ENCODE measurements around the gene MT2A. TPM values are rescaled to one million over a fixed set of nuclear protein-coding genes. Genes with fewer than 3 reads are reported as not detected.
A peak's percentile ranks its signal among the peaks of the same experiment; 100 is the strongest.

MT2A gene
- total RNA-seq, 1 donor from 2014 or later, result 661 TPM

GRCh38 chr16:56564793-56565477 lies 43.4 kb upstream of the MT2A start, which contains the start of gene MT4:
MT4 (plus strand) TSS chr16:56565073; CDS start chr16:56565129, 56 bp downstream.
- H3K27me3 ChIP-seq, result no peaks in the 10 kb centered on the region
- intact Hi-C loops (cut with DNase I), result no loop called here
- H3K27ac ChIP-seq, result no peak within 1 kb of the TSS
- no peak for TF ChIP-seq POLR2A (IDR thresholded peaks at IDR 0.05)
- no peak for TF ChIP-seq CTCF (IDR thresholded peaks at IDR 0.05)
- no peak for TF ChIP-seq POLR2AphosphoS5 (IDR thresholded peaks at IDR 0.05; ENCODE audit: insufficient read depth in 1 of 2, low read depth in 1 of 2)
- H3K9me3 ChIP-seq, result no peaks in the 10 kb centered on the region
- no peaks in the 10 kb centered on the region for H3K36me3 ChIP-seq
- no peak within 1 kb of the TSS for H3K4me3 ChIP-seq
- DNase-seq (ENCODE audit: extremely low spot score in 2 of 2), result no peak
- no peaks in the 10 kb centered on the region for H3K4me1 ChIP-seq

- H3K36me3 ChIP-seq, result no peaks in the 10 kb centered on the region
- no peak for TF ChIP-seq POLR2A (IDR thresholded peaks at IDR 0.05)
- TF ChIP-seq CTCF (IDR thresholded peaks at IDR 0.05), result no peak
- TF ChIP-seq POLR2AphosphoS5 (IDR thresholded peaks at IDR 0.05; ENCODE audit: insufficient read depth in 1 of 2, low read depth in 1 of 2), result no peak
- H3K9me3 ChIP-seq, result no peaks in the 10 kb centered on the region
- H3K4me3 ChIP-seq, result no peak overlapping the region
- DNase-seq (ENCODE audit: extremely low spot score in 2 of 2), result no peak
- no peak overlapping the region for H3K27ac ChIP-seq
- H3K27me3 ChIP-seq, result no peaks in the 10 kb centered on the region
- H3K4me1 ChIP-seq, result no peaks in the 10 kb centered on the region
- intact Hi-C loops (cut with DNase I), result no loop called here
These were observed 38.4 kb upstream of the MT2A start for GRCh38 chr16:56569971-56570370.

GRCh38 chr16:56571525-56571924 lies 36.9 kb upstream of the MT2A start:
- Histone ChIP-seq H3K9me3 (no peaks in the 10 kb centered on the region), H3K27ac (no peak overlapping the region), H3K4me1 (no peaks in the 10 kb centered on the region), H3K27me3 (no peaks in the 10 kb centered on the region), H3K4me3 (no peak overlapping the region), H3K36me3 (no peaks in the 10 kb centered on the region)
- no peak for DNase-seq (ENCODE audit: extremely low spot score in 2 of 2)
- intact Hi-C loops (cut with DNase I), result no loop called here
- no peak for TF ChIP-seq POLR2AphosphoS5 (IDR thresholded peaks at IDR 0.05; ENCODE audit: insufficient read depth in 1 of 2, low read depth in 1 of 2)
- no peak for TF ChIP-seq CTCF (IDR thresholded peaks at IDR 0.05)
- no peak for TF ChIP-seq POLR2A (IDR thresholded peaks at IDR 0.05)

GRCh38 chr16:56574625-56575024 lies 33.8 kb upstream of the MT2A start:
- H3K4me3 ChIP-seq, result no peak overlapping the region
- TF ChIP-seq POLR2AphosphoS5 (IDR thresholded peaks at IDR 0.05; ENCODE audit: insufficient read depth in 1 of 2, low read depth in 1 of 2), result no peak
- no peak for TF ChIP-seq POLR2A (IDR thresholded peaks at IDR 0.05)
- TF ChIP-seq CTCF (IDR thresholded peaks at IDR 0.05), result no peak
- H3K27me3 ChIP-seq, result no peaks in the 10 kb centered on the region
- no peak for DNase-seq (ENCODE audit: extremely low spot score in 2 of 2)
- H3K27ac ChIP-seq, result no peak overlapping the region
- no peaks in the 10 kb centered on the region for H3K4me1 ChIP-seq
- no peaks in the 10 kb centered on the region for H3K9me3 ChIP-seq
- intact Hi-C loops (cut with DNase I), result no loop called here
- H3K36me3 ChIP-seq, result no peaks in the 10 kb centered on the region

GRCh38 chr16:56576585-56577299 lies 31.6 kb upstream of the MT2A start:
- Histone ChIP-seq H3K27ac (no peak overlapping the region), H3K9me3 (no peaks in the 10 kb centered on the region), H3K27me3 (no peaks in the 10 kb centered on the region), H3K4me1 (no peaks in the 10 kb centered on the region), H3K36me3 (no peaks in the 10 kb centered on the region), H3K4me3 (no peak overlapping the region)
- TF ChIP-seq POLR2A (IDR thresholded peaks at IDR 0.05) (no peak), CTCF (IDR thresholded peaks at IDR 0.05) (peak; percentile 67 to 84 (median 68)), POLR2AphosphoS5 (IDR thresholded peaks at IDR 0.05; ENCODE audit: insufficient read depth in 1 of 2, low read depth in 1 of 2) (peak in 1 of 2 donors; percentile 48)
- intact Hi-C loops (cut with DNase I), result no loop called here
- no peak for DNase-seq (ENCODE audit: extremely low spot score in 2 of 2)
